ENCODE data around the gene JPH2.
"Not testable (repeated sequence)": the region's sequence is repeated elsewhere in the genome, so short reads cannot be mapped to it uniquely, and the experiment has no call there.

GRCh38 chr20:44129300-44129699 lies 57.7 kb downstream of the JPH2 start:
- not testable (repeated sequence) for TF ChIP-seq CTCF (conservative IDR thresholded peaks at IDR 0.05 in 1 of 2, IDR thresholded peaks at IDR 0.05 in 1 of 2; ENCODE audit: extremely low read depth in 1 of 2, insufficient read depth in 1 of 2, low read depth in 1 of 2, low read length in 2 of 2); EZH2 (IDR thresholded peaks at IDR 0.05; ENCODE audit: borderline replicate concordance, low read length)
